H9 (cell line): ENCODE measurements around the gene LPP. TPM values are rescaled to one million over a fixed set of nuclear protein-coding genes. Genes with fewer than 3 reads are reported as not detected.
A peak's percentile ranks its signal among the peaks of the same experiment; 100 is the strongest.

Experiments
- DNase-seq: peaks from one replicate; pipeline ENCODE4 v3.0.0-alpha.2; 2017
- H2AFZ ChIP-seq: one replicate; pipeline ENCODE4 v1.6.1; 2013; ENCODE audit warnings: mild to moderate bottlenecking, low read length, control low read depth, moderate library complexity
- H2AK5ac ChIP-seq: 2 replicates; pipeline ENCODE4 v1.6.1; 2013; ENCODE audit warnings: low read length, control low read depth, mixed read lengths; ENCODE audit not compliant: insufficient read length
- H2BK120ac ChIP-seq: one replicate; pipeline ENCODE4 v1.6.1; 2013; ENCODE audit warnings: low read depth, mild to moderate bottlenecking, low read length, control low read depth, inconsistent platforms; ENCODE audit not compliant: poor library complexity, severe bottlenecking
- H2BK12ac ChIP-seq: 2 replicates; pipeline ENCODE4 v1.6.1; 2013; ENCODE audit warnings: low read length, control low read depth, mixed read lengths, low read depth; ENCODE audit not compliant: insufficient read length
- H2BK15ac ChIP-seq: 2 replicates; pipeline ENCODE4 v1.6.1; 2013; ENCODE audit warnings: low read depth, low read length, control low read depth
- H2BK20ac ChIP-seq: one replicate; pipeline ENCODE4 v1.6.1; 2013; ENCODE audit warnings: low read depth, mild to moderate bottlenecking, low read length, control low read depth, inconsistent platforms; ENCODE audit not compliant: poor library complexity, severe bottlenecking
- H2BK5ac ChIP-seq: 2 replicates; pipeline ENCODE4 v1.6.1; 2013; ENCODE audit warnings: low read length, control low read depth, mixed read lengths; ENCODE audit not compliant: insufficient read length
- H3K14ac ChIP-seq: 2 replicates; pipeline ENCODE4 v1.6.1; 2013; ENCODE audit warnings: low read length, control low read depth; ENCODE audit not compliant: insufficient read depth
- H3K18ac ChIP-seq: 2 replicates; pipeline ENCODE4 v1.6.1; 2013; ENCODE audit warnings: low read depth, mild to moderate bottlenecking, mixed read lengths, low read length, control low read depth; ENCODE audit not compliant: insufficient read length
- H3K23ac ChIP-seq: 2 replicates; pipeline ENCODE4 v1.6.1; 2013; ENCODE audit warnings: low read length, control low read depth, mixed read lengths, low read depth; ENCODE audit not compliant: insufficient read length
- H3K23me2 ChIP-seq: 2 replicates; pipeline ENCODE4 v1.6.1; 2013; ENCODE audit warnings: low read depth, mild to moderate bottlenecking, mixed read lengths, low read length, control low read depth; ENCODE audit not compliant: insufficient read length, poor library complexity, severe bottlenecking
- H3K27ac ChIP-seq: 2 replicates; pipeline ENCODE4 v1.5.1; 2013; ENCODE audit warnings: low read length, control low read depth, mixed read lengths, low read depth; ENCODE audit not compliant: insufficient read length
- H3K27me3 ChIP-seq: 2 replicates; pipeline ENCODE4 v1.6.1; 2013; ENCODE audit warnings: low read length, control low read depth, inconsistent platforms; ENCODE audit not compliant: insufficient read depth
- H3K4ac ChIP-seq: 2 replicates; pipeline ENCODE4 v1.6.1; 2013; ENCODE audit warnings: low read depth, mild to moderate bottlenecking, control low read depth, inconsistent platforms, low read length, moderate library complexity
- H3K4me1 ChIP-seq: 2 replicates; pipeline ENCODE4 v1.6.1; 2013; ENCODE audit warnings: low read length, control low read depth, inconsistent platforms; ENCODE audit not compliant: insufficient read depth
- H3K4me2 ChIP-seq: 2 replicates; pipeline ENCODE4 v1.6.1; 2013; ENCODE audit warnings: low read length, control low read depth, mixed read lengths; ENCODE audit not compliant: insufficient read length, insufficient read depth
- H3K56ac ChIP-seq: 2 replicates; pipeline ENCODE4 v1.6.1; 2013; ENCODE audit warnings: low read depth, mild to moderate bottlenecking, mixed read lengths, low read length, control low read depth; ENCODE audit not compliant: insufficient read length
- H3K79me1 ChIP-seq: 2 replicates; pipeline ENCODE4 v1.6.1; 2013; ENCODE audit warnings: low read depth, mild to moderate bottlenecking, moderate library complexity, low read length, control low read depth, inconsistent platforms; ENCODE audit not compliant: insufficient read depth, poor library complexity, severe bottlenecking
- H3K79me2 ChIP-seq: 2 replicates; pipeline ENCODE4 v1.6.1; 2013; ENCODE audit warnings: low read length, control low read depth, inconsistent platforms; ENCODE audit not compliant: insufficient read depth
- H3K9ac ChIP-seq: 2 replicates; pipeline ENCODE4 v1.6.1; 2013; ENCODE audit warnings: low read length, control low read depth, mixed read lengths; ENCODE audit not compliant: insufficient read length; ENCODE audit errors: extremely low read depth
- H3K9me3 ChIP-seq: one replicate; pipeline ENCODE4 v1.6.1; 2013; ENCODE audit warnings: low read depth, low read length, inconsistent platforms; ENCODE audit not compliant: control insufficient read depth
- H3T11ph ChIP-seq: one replicate; pipeline ENCODE4 v1.6.1; 2013; ENCODE audit warnings: mild to moderate bottlenecking, low read length, control low read depth, inconsistent platforms
- H4K20me1 ChIP-seq: one replicate; pipeline ENCODE4 v1.6.1; 2013; ENCODE audit not compliant: control insufficient read depth, insufficient read length, insufficient read depth
- H4K5ac ChIP-seq: 2 replicates; pipeline ENCODE4 v1.6.1; 2013; ENCODE audit warnings: low read depth, mild to moderate bottlenecking, mixed read lengths, low read length, control low read depth; ENCODE audit not compliant: insufficient read length
- H4K8ac ChIP-seq: replicated peaks from 2 replicates; pipeline ENCODE4 v1.6.1; 2013; ENCODE audit warnings: low read length, control low read depth, mixed read lengths, low read depth; ENCODE audit not compliant: insufficient read length
- H4K91ac ChIP-seq: 2 replicates; pipeline ENCODE4 v1.6.1; 2013; ENCODE audit warnings: low read depth, mild to moderate bottlenecking, moderate library complexity, mixed read lengths, low read length, control low read depth; ENCODE audit not compliant: insufficient read length
- H3K27ac Mint-ChIP-seq, 3 experiments: 2 replicates in 2 of 3; 3 replicates in 1 of 3; pipeline ENCODE4 v1.8.0; 2020 to 2021; ENCODE audit warnings: mixed read lengths in 3 of 3, mild to moderate bottlenecking in 1 of 3, moderate library complexity in 1 of 3
- H3K27me3 Mint-ChIP-seq: 2 replicates; pipeline ENCODE4 v1.8.0; 2021; ENCODE audit warnings: low read depth, mild to moderate bottlenecking, moderate library complexity, mixed read lengths
- H3K36me3 Mint-ChIP-seq, 3 experiments: 2 replicates in 2 of 3; 3 replicates in 1 of 3; pipeline ENCODE4 v1.8.0; 2020 to 2021; ENCODE audit warnings: low read depth in 3 of 3, mixed read lengths in 3 of 3; ENCODE audit not compliant: insufficient read depth in 1 of 3
- H3K4me1 Mint-ChIP-seq, 2 experiments: 2 replicates each; pipeline ENCODE4 v1.8.0; 2020; ENCODE audit warnings: mixed read lengths in 2 of 2
- H3K4me3 Mint-ChIP-seq, 2 experiments: 2 replicates in 1 of 2; 3 replicates in 1 of 2; pipeline ENCODE4 v1.8.0; 2020 to 2021; ENCODE audit warnings: mild to moderate bottlenecking in 2 of 2, mixed read lengths in 2 of 2, moderate library complexity in 1 of 2
- H3K9me3 Mint-ChIP-seq, 2 experiments: 2 replicates in 1 of 2; 3 replicates in 1 of 2; pipeline ENCODE4 v1.8.0; 2020; ENCODE audit warnings: mild to moderate bottlenecking in 2 of 2, mixed read lengths in 2 of 2, moderate library complexity in 1 of 2
- CTCF ChIP-seq: fragments of 200-600 bp; sonication (generic); conservative IDR thresholded peaks from 3 replicates; pipeline ENCODE4 v1.8.0; 2021; ENCODE audit warnings: antibody characterized with exemption, mild to moderate bottlenecking
- WGBS: extraction: QIAGEN DNeasy Blood & Tissue Kit; methylation state at CpG from one replicate; pipeline ENCODE4 v1.1.7; 2013; ENCODE audit warnings: missing lambda C conversion rate, low lambda C conversion rate, mixed read lengths; ENCODE audit not compliant: insufficient read length; ENCODE audit errors: extremely low coverage; 5-methylcytosine and 5-hydroxymethylcytosine counted together
- total RNA-seq: library from RNA; stranded (reverse); gene quantifications from 2 replicates; pipeline ENCODE4 v1.2.1, GENCODE V29; 2021

The LPP gene
- total RNA-seq, 1 experiment from 2014 or later = 64.6 TPM

DNA sequence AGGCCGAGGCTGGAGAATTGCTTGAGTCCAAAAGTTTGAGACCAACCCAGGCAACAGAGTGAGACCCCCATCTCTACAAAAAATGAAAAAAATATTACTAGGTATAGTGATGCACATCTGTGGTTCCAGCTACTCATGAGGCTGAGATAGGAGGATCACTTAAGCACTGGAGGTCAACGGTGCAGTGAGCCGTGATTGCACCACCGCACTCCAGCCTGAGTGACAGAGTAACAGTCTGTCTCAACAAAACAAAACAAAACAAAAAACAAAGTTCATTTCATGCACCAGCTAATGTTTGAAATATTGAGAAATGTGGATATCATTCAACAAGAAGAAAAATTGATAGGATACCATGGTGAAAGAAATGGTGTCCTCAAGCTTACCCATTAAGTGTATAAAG is 567.4 kb downstream of the LPP start:
- H2BK20ac ChIP-seq = peak overlapping the region; percentile 60
- no peak overlapping the region for H3K4me3 Mint-ChIP-seq
- H4K20me1 ChIP-seq = no peaks in the 10 kb centered on the region
- H3K4me2 ChIP-seq = no peak overlapping the region
- no peak overlapping the region for H3K56ac ChIP-seq
- no peak overlapping the region for H3K18ac ChIP-seq
- H2AK5ac ChIP-seq = no peak overlapping the region
- no peaks in the 10 kb centered on the region for H3K9me3 Mint-ChIP-seq
- no peaks in the 10 kb centered on the region for H3K23me2 ChIP-seq
- H2BK15ac ChIP-seq = no peak overlapping the region
- no peaks in the 10 kb centered on the region for H3K9me3 ChIP-seq
- no peak overlapping the region for H3T11ph ChIP-seq
- no peak overlapping the region for H3K9ac ChIP-seq
- H3K23ac ChIP-seq = no peak overlapping the region
- no peak overlapping the region for H2BK12ac ChIP-seq
- H4K5ac ChIP-seq = no peak overlapping the region
- no peak overlapping the region for H3K27ac ChIP-seq
- H3K36me3 Mint-ChIP-seq = no peaks in the 10 kb centered on the region
- H3K27me3 Mint-ChIP-seq = no peaks in the 10 kb centered on the region; the same call in 1 of the 2 replicates
- H2BK120ac ChIP-seq = no peak overlapping the region
- H3K79me2 ChIP-seq = no peaks in the 10 kb centered on the region
- no peak for DNase-seq
- H3K4me1 ChIP-seq = no peaks in the 10 kb centered on the region
- H3K4ac ChIP-seq = no peak overlapping the region
- H4K91ac ChIP-seq = no peak overlapping the region
- H3K14ac ChIP-seq = no peak overlapping the region
- no peak overlapping the region for H2BK5ac ChIP-seq
- no peaks in the 10 kb centered on the region for H3K79me1 ChIP-seq
- no peak for TF ChIP-seq CTCF
- H4K8ac ChIP-seq = no peak overlapping the region
- WGBS = no CpG with 5 or more reads among the region's 4 CpGs
- no peaks in the 10 kb centered on the region for H3K4me1 Mint-ChIP-seq
- no peaks in the 10 kb centered on the region; the same call in 1 of the 2 replicates for H3K27me3 ChIP-seq
- H2AFZ ChIP-seq = no peak overlapping the region
- H3K27ac Mint-ChIP-seq = no peak overlapping the region
